HG03439 (cell line): Measurements from ENCODE around the gene COX8A.
"Not testable (repeated sequence)": the region's sequence is repeated elsewhere in the genome, so short reads cannot be mapped to it uniquely, and the experiment has no call there.

Experiments
- ATAC-seq: cut with Tn5 transposase; IDR thresholded peaks from one replicate; pipeline ENCODE4 v1.9.1; 2021; ENCODE audit warnings: mild to moderate bottlenecking, moderate library complexity; ENCODE audit not compliant: unreplicated experiment

The COX8A gene

DNA sequence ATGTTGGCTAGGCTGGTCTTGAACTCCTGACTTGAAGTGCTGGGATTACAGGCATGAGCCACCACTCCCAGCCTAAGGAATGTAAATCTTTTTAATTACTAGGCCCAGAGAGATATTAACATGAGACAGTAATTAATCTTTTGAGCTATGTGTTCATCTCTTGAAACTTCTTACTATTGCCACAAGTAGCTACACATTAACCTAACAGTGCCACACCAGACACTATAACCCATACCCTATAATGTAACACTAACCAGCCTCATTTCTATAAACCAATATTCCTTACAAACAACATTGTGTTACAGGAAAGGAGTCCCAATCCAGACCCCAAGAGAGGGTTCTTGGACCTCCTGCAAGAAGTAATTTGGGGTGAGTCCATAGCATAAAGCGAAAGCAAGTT lies 8.0 kb upstream of the COX8A start:
- no peak for ATAC-seq

DNA sequence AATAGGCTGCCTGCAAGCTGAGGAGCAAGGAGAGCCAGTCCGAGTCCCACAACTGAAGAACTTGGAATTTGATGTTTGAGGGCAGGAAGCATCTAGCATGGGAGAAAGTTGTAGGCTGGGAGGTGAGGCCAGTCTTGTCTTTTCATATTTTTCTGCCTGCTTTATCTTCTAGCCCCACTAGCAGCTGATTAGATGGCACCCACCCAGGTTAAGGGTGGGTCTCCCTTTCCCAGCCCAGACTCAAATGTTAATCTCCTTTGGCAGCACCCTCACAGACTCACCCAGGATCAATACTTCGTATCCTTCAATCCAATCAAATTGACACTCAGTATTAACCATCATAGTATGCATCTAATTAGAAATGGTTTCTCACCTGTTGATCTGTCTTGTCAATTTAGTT lies 5.0 kb upstream of the COX8A start:
- no peak for ATAC-seq

DNA sequence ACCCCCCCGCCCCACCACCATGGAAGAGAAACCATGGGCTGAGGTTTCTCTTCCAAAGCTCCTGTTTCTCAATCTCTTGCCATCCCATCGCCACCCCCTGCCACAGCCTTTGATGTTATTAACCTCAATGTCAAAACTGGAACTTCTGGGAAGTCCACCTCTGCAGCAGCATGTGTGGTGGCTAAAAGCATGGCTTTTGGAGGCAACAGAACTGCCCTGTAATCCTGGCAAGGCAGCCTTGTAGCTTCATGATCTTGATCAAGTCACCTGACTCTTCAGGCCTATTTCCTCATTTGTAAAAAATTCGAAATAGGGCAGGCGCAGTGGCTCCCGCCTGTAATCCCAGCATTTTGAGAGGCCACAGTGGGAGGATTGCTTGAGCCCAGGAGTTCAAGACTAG lies 3.5 kb upstream of the COX8A start:
- no peak for ATAC-seq

DNA sequence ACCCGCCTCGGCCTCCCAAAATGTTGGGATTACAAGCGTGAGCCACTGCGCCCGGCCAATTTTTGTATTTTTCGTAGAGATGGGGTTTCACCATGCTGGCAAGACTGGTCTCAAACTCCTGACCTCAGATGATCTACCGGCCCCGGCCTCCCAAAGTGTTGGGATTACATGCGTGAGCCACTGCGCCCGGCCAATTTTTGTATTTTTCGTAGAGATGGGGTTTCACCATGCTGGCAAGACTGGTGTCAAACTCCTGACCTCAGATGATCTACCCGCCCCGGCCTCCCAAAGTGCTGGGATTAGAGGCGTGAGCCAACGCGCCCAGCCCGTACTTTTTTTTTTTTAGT lies 535 bp upstream of the COX8A start:
- ATAC-seq = not testable (repeated sequence)

DNA sequence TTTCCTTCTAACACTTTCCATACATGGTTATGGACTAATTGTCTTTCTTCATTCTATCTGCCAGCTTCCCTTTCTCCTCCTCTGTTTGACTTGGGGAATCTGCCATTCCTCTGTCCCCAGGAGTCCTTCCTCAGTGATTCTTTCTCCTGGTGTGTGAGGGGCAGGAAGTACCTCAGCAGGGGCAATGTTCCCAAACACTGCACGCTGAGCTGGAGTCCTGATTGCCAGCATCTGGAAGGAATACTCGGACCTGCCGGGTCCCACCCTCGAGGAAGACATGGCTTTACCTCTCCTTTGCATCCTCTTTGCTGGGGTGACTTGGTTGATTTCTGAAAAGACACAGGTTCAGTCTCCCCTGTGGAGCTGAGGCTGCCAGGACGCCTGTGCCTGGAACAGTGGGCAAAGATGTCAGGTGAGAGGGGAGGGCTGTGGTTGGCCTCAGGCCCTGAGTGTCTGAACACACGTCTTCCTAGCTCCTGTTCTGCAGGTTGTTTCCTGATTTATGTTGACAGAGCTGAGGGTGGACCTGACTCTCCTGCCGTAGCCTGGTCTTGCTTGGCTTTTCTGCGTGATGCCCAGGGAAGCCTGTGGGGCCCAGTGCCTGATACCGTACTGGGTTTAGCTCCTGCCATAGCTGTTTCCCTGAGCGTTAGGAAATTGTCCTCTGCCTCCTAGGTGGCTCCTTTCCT lies 4.3 kb downstream of the COX8A start:
- no peak for ATAC-seq

DNA sequence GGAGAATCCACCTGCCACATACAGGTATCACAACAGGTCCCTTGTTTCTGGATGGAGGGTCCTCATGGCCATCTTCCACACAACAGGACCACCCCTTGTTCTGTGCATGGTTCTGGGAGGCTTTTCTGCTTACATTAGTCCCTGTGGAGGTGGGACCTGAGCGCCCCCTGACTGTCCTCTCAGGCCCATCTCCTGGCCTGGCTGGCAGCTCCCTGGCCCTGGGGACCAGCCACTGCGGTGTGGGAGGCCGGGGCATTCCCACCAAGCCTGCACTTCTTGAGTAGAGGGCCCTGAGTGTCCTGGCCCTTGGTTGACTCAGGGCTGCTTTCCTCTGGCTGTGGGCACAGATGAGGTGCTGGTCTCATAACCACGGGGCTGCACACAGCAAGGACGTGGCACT lies 5.0 kb downstream of the COX8A start:
- no peak for ATAC-seq

DNA sequence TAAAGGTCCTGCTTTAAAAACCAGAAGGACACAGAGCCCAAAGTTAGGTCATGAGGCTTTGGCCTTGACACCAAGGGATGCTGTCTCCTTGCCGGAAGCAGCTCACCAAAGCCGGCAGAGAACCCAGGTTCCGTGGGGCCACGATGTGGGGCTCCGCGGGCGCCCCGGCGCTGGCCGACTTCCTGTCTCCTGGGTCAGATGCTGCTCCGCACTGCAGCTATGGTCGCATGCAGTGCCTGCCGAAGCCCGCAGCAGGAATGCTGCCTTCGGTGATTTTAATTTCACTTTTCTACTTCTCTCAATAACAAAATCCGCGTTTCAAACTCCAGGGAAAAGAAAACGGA lies 11.4 kb downstream of the COX8A start:
- peak; percentile 34 for ATAC-seq

DNA sequence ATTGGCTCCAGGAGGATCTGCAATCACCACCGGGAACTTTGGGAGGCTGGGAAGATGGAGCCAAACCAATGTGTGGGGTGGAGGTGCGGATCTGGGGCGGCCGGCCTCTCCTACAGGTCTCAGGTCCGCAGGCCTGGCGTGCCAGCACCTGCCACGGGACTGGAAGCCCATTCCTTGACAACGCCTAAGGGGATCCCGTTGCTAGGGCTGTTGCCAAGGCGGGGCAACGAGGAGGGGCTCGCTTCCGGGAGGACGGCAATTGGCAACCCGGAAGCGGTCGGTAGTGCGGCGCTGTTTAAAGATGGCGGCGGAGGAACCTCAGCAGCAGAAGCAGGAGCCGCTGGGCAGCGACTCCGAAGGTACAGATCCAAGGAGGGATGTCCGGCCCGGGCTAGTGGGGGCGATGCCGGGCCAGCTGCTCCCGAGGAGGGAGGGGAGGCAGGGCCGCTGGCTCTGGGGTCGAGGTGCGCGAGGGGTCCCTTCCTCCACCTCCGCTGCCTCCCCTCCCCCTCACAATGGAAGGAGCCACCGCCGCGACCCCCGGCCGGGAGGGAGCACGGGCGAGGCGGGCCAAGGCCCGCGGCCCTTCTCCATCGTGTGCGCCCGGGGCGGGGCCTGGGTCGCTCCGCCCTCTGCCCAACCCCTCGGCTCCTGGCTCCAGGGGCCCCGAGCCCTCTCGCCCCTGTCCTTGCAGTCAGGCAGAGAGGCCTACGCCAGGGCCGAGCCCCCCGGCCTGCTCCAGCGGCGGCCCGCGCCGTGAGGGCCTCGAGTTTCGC lies 11.9 kb downstream of the COX8A start, which contains the start of gene OTUB1:
Gene OTUB1 (plus strand): TSS at position 283 of the 776 bp plus-strand sequence. CDS start 19 bp downstream, at position 302.
- ATAC-seq = peak; percentile 83

DNA sequence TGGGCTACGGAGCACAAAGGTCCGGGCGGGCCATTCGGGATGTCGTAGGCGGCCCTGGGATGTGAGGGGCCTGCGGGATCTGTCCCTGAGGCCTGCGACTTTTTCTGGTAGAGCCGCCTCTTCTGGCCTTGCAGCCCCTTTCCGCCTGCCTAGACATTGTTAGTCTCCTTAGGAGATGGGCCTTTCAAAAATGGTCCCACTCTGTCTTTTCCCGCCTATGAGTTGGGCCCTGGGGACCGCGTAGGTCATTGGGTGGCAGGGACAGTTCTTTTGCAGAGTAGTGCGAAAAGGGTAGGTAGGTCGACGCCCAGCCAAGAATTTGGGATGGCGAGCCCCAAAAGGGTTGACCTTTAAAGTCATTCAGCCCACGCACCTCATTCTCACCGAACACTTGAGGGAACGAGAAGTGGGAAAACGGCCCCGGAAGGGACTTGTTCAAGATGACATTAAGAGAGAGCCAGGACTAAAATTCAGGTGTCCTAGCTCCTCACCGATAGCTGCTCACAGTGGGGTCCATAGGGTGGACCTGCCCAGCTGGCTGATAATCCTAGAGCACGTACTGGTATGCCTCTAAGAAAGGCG lies 12.6 kb downstream of the COX8A start:
- no peak for ATAC-seq

DNA sequence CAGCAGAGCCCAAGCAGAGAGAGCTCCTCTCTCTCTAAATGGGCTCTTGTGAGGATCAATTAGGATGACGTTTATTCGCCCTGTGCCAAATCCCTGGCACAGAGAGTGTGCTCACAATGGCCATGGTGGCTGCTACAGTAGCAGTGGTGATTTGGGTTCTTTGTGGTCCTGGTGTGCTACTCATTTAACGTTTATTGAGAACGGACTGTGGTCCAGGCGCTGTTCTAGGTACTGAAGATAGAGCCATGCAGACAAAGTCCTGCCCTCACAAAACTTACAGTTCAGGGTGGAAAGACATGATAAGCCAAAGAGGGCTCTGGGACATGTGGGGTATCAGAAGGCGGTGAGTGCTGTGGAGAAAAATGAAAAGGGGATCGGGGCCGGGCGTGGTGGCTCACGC lies 17.1 kb downstream of the COX8A start:
- no peak for ATAC-seq

DNA sequence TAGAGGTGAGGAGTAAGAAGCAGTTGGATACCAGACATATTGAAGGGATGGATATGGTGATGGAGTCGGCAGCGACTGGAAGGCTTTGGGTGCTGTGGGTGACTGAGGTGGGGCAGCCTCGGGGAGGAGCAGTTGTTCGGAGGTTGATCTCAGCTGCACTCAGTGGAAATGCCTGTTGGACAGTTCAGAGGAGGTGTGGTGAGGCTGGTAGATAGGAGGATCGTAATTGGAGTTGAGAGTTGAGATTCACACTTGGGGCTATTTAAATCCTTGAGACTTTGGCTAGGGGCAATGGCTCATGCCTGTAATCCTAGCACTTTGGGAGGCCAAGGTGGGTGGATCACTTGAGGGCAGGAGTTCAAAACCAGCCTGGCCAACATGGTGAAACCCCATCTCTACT lies 18.7 kb downstream of the COX8A start:
- ATAC-seq = no peak

DNA sequence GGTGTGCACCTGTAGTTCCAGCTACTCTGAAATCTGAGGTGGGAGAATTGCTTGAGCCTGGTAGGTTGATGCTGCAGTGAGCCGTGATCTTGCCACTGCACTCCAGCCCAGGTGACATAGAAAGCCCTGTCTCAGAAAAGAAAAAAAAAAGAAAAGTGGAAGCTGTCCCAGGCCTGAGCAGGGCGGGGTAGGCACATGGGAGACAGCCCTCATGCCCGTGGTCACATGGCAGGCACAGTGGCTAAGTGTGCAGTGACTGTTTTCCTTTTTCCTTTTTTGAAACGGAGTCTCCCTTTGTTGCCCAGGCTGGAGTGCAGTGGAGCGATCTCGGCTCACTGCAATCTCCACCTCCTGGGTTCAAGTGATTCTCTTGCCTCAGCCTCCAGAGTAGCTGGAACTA lies 19.6 kb downstream of the COX8A start:
- no peak for ATAC-seq

DNA sequence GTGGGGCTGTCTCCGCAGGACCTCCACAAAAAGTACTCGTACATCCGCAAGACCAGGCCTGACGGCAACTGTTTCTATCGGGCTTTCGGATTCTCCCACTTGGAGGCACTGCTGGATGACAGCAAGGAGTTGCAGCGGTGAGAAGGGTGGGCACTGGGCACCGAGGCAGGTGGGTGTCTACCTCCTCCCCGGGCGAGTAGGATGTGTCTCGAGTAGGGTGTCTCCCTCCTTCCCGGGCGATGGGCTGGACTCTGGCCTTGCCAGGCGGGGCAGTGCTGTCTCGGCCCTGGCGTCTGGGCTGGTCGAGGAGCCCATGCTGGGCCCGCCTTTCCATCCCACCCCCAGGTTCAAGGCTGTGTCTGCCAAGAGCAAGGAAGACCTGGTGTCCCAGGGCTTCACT lies 22.1 kb downstream of the COX8A start:
- ATAC-seq = no peak

DNA sequence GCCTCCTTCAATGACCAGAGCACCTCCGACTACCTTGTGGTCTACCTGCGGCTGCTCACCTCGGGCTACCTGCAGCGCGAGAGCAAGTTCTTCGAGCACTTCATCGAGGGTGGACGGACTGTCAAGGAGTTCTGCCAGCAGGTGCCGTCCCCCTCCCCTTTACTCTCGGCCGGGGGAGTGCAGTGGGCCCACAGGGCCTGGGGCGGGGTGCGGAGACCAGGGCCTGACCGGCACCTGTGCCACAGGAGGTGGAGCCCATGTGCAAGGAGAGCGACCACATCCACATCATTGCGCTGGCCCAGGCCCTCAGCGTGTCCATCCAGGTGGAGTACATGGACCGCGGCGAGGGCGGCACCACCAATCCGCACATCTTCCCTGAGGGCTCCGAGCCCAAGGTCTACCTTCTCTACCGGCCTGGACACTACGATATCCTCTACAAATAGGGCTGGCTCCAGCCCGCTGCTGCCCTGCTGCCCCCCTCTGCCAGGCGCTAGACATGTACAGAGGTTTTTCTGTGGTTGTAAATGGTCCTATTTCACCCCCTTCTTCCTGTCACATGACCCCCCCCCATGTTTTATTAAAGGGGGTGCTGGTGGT lies 22.8 kb downstream of the COX8A start:
- ATAC-seq = no peak

DNA sequence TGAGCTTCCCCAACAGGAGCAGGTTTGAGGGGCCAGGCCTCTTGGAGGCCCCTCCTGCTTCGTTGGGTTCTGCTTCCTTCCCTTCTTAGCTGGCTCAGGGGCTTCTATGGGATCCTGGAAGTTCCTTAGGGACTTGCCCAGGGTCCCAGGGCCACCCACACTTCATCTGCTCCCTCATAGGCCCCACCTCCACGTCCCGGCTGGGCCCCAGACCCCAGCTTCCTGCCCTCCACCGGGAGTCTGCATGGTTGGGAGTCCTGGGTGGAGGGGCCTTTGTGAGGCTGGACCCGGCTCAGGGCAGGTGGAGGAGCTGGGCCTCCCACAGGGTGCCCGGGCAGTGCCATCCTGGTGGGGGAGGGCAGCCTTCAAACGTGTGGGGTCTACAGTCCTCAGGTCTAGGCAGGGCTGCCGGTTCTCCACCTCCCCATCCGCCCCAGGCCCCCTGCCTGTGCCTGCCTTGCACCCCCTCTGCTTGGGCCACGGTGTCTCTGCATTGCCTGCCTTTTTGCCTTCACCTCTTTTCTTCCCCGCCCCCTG lies 23.4 kb downstream of the COX8A start:
- ATAC-seq = no peak

DNA sequence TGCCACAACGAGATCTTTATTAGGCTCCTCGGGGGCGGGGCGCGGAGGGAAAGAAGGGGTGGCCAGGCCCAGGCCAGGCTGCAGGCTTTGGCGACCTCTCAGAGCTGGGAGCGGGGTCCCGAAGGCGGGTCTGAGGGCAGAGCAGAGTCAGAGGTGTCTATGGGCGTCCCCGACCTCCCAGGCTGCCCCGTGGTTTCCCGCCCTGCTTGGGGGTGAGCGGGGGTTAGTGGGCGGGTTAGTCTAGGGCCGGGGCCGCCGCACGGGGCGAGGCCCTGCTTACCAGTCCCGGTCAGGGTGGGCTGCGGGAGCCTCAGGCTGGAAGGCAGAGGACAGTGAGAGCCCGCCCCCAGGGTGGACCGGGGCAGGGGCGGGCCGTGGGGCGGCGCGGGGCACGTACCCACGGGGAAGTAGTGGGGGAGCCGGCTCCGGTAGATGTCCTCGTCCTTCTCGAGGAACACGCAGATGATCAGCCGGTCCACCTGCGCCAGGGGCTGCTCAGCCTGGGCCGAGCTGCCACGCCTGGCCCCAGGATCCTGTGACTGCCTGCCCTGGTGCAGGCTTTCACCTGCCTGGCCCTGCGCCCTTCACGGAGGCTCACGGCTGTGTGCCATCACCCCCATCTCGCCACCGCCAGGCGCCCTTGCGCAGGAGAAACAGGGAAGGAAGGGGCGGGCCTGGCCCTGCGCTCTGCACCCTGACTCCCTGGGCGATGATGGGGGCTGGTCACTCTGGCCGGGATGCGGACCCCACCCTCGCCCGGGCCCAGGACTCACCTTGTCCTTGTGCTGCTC lies 24.3 kb downstream of the COX8A start:
- ATAC-seq = no peak

DNA sequence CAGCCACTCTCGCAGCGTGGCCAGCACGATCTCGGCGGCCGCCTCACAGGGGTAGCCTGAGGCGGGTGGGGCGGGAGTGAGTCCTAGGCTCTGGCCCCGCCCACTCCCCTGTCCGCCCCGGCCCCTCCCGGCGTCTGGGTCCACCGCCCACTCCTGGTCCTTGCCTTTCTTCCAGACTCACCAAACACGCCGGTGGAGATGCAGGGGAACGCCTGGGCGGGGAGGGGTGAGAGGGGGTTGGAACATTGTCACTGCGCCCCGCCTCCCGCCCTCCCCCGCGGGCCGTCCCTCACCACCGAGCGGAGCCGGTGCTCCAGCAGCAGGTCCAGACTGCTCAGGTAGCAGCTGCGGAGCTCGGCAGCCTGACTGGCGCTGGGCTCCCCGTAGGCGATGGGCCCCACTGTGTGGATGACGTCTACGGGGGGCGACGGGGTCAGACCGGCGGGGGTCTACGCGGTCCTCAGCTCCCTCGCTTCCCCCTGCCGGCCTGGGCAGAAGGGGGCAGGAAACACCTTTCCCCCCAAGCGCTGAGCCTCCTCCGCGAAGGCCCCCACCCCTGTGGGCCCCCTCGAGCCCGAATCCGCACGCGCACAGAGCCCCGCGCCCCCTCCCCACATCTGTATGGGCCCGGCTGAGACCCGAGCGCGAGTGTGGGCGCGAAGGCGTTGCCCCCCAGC lies 25.1 kb downstream of the COX8A start:
- no peak for ATAC-seq

DNA sequence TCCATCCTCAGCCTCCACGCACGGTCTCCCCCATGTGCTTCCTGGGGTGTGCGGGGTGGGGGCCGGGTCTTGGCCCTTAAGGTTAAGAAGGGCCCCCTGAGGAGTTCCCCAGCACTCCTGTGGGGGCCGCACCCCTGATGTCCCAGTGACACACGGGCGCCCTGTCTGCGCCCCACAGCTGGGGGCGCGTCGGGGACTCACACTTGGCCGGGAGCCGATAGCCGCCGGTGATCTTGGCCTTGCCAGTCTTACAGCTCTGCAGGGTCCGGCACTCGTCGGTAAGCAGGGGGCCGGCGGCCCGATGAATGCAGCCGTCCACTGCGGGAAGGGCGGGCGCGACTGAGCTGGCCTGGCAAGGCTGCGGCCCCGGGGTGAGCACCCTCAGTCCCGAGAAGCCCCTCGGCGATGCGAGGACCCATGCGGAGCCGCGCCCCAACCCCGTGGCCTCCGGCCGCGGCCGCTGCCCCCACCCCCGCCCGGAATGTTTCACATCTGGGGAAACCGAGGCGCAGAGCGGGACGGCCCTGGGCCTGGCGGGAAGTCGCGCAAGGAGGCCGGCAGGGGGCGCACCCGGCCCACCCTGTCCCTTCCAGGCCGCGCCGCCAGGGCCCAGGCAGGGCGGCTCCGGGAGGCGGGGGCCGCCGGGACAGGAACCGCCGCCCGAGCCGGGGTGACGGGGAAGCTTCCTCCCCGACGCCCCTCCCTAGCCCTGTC lies 25.8 kb downstream of the COX8A start:
- no peak for ATAC-seq

DNA sequence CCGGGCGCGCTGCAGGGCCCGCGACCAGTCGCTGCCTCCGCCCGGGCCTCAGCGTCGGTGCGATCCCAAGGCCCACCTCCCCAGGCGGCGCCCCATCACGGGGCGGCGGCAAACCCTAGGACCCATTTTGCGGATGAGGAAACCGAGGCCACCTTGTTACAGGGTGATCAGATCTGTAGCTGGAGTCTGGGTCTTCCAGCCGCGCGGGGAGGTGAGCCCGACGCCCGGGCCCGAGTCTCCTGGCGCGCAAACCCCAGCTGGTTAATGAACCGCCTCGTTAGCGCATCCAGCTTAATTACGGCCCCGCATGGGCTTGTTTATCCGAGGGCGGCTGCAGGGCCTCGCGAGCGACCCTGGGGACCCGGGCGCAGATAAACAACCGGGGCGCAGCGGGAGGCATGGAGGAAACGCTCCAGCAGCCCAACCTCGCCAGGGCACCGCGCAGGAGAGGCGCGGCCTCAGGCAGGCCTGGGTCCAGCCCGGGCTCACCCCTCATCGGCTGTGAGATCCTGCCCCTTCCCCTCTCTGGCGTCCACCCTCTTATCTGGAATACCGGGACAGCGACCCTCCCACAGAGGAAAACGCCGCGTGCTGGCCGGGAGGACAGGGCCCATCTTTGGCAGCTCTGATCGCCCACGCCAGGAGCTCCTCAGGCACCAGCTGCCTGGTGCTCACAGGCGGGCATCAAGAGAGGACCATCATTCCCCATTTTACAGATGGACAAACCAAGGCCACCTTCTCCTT lies 26.5 kb downstream of the COX8A start:
- no peak for ATAC-seq
